HEK293 (cell line): ENCODE measurements around the gene LYST.

ENCODE experiments used
- GFI1B ChIP-seq: fragments of 450-650 bp; formaldehyde crosslinking; IDR thresholded peaks from 2 replicates; pipeline ENCODE4 v1.5.1; 2016; ENCODE audit warnings: missing biosample characterization, missing genetic modification characterization
- GLI4 ChIP-seq: fragments of 450-650 bp; formaldehyde crosslinking; IDR thresholded peaks from 2 replicates; pipeline ENCODE4 v1.5.1; 2016; ENCODE audit warnings: missing biosample characterization, missing genetic modification characterization
- GLIS2 ChIP-seq: fragments of 450-650 bp; formaldehyde crosslinking; IDR thresholded peaks from 2 replicates; pipeline ENCODE4 v1.5.1; 2016; ENCODE audit warnings: missing biosample characterization, missing genetic modification characterization
- SCRT1 ChIP-seq: fragments of 450-650 bp; formaldehyde crosslinking; IDR thresholded peaks from 2 replicates; pipeline ENCODE4 v1.5.1; 2016; ENCODE audit warnings: missing biosample characterization, missing genetic modification characterization, borderline replicate concordance
- ZFHX2 ChIP-seq: fragments of 450-650 bp; formaldehyde crosslinking; conservative IDR thresholded peaks from 2 replicates; pipeline ENCODE4 v1.5.1; 2016; ENCODE audit warnings: missing biosample characterization, missing genetic modification characterization
- ZNF114 ChIP-seq: fragments of 450-650 bp; formaldehyde crosslinking; IDR thresholded peaks from 2 replicates; pipeline ENCODE4 v1.5.0; 2017; ENCODE audit warnings: missing biosample characterization, missing genetic modification characterization
- ZNF138 ChIP-seq: fragments of 450-650 bp; formaldehyde crosslinking; IDR thresholded peaks from 2 replicates; pipeline ENCODE4 v1.5.1; 2016; ENCODE audit warnings: missing biosample characterization, missing genetic modification characterization, borderline replicate concordance
- ZNF239 ChIP-seq: fragments of 450-650 bp; formaldehyde crosslinking; IDR thresholded peaks from 2 replicates; pipeline ENCODE4 v1.5.1; 2016; ENCODE audit warnings: missing biosample characterization, missing genetic modification characterization
- ZNF266 ChIP-seq: fragments of 450-650 bp; formaldehyde crosslinking; IDR thresholded peaks from 2 replicates; pipeline ENCODE4 v1.5.1; 2016; ENCODE audit warnings: missing biosample characterization, missing genetic modification characterization, low read depth
- ZNF366 ChIP-seq: fragments of 450-650 bp; formaldehyde crosslinking; conservative IDR thresholded peaks from 2 replicates; pipeline ENCODE4 v1.5.1; 2016; ENCODE audit warnings: missing biosample characterization, missing genetic modification characterization
- ZNF37A ChIP-seq: fragments of 450-650 bp; IDR thresholded peaks from 2 replicates; pipeline ENCODE4 v1.5.1; 2018; ENCODE audit warnings: missing biosample characterization, missing genetic modification characterization
- ZNF423 ChIP-seq: fragments of 450-650 bp; formaldehyde crosslinking; IDR thresholded peaks from 2 replicates; pipeline ENCODE4 v1.5.1; 2016; ENCODE audit warnings: missing biosample characterization, missing genetic modification characterization
- ZNF426 ChIP-seq: fragments of 450-650 bp; formaldehyde crosslinking; IDR thresholded peaks from 2 replicates; pipeline ENCODE4 v1.5.1; 2017; ENCODE audit warnings: missing biosample characterization, missing genetic modification characterization, mild to moderate bottlenecking, inconsistent platforms, moderate library complexity
- ZNF48 ChIP-seq: fragments of 450-650 bp; formaldehyde crosslinking; IDR thresholded peaks from 2 replicates; pipeline ENCODE4 v1.5.1; 2016; ENCODE audit warnings: missing biosample characterization, missing genetic modification characterization
- ZNF658 ChIP-seq: fragments of 450-650 bp; formaldehyde crosslinking; IDR thresholded peaks from 2 replicates; pipeline ENCODE4; 2016; ENCODE audit warnings: missing biosample characterization, missing genetic modification characterization
- ZNF660 ChIP-seq: fragments of 450-650 bp; IDR thresholded peaks from 2 replicates; pipeline ENCODE4 v1.5.1; 2018; ENCODE audit warnings: missing biosample characterization, mild to moderate bottlenecking, missing genetic modification characterization
- ZNF776 ChIP-seq: fragments of 450-650 bp; formaldehyde crosslinking; IDR thresholded peaks from 2 replicates; pipeline ENCODE4 v1.5.0; 2017; ENCODE audit warnings: missing biosample characterization, missing genetic modification characterization, borderline replicate concordance
- ZNF777 ChIP-seq: fragments of 450-650 bp; formaldehyde crosslinking; IDR thresholded peaks from 2 replicates; pipeline ENCODE4 v1.5.1; 2017; ENCODE audit warnings: missing biosample characterization, missing genetic modification characterization, borderline replicate concordance
- ZSCAN23 ChIP-seq: fragments of 450-650 bp; formaldehyde crosslinking; IDR thresholded peaks from 2 replicates; pipeline ENCODE4 v1.5.1; 2016; ENCODE audit warnings: missing biosample characterization, missing genetic modification characterization
- ZSCAN30 ChIP-seq: fragments of 450-650 bp; IDR thresholded peaks from 2 replicates; pipeline ENCODE4 v1.5.1; 2018; ENCODE audit warnings: missing biosample characterization, mild to moderate bottlenecking, missing genetic modification characterization, moderate library complexity
- TF ChIP-seq, protein P1 (sequence below): fragments of 450-650 bp; formaldehyde crosslinking; conservative IDR thresholded peaks from 2 replicates; pipeline ENCODE4 v1.5.1; 2016; ENCODE audit warnings: low read depth, missing biosample characterization, missing genetic modification characterization
- TF ChIP-seq, protein P2 (sequence below): fragments of 450-650 bp; formaldehyde crosslinking; IDR thresholded peaks from 2 replicates; pipeline ENCODE4 v1.5.1; 2016; ENCODE audit warnings: missing biosample characterization, missing genetic modification characterization
- TF ChIP-seq, protein P3 (sequence below): fragments of 450-650 bp; IDR thresholded peaks from 2 replicates; pipeline ENCODE4 v1.5.1; 2018; ENCODE audit warnings: missing biosample characterization, mild to moderate bottlenecking, missing genetic modification characterization
- TF ChIP-seq, protein P4 (sequence below): fragments of 450-650 bp; formaldehyde crosslinking; IDR thresholded peaks from 2 replicates; pipeline ENCODE4 v1.5.1; 2017; ENCODE audit warnings: missing biosample characterization, missing genetic modification characterization
- TF ChIP-seq, protein P5 (sequence below): fragments of 450-650 bp; formaldehyde crosslinking; optimal IDR thresholded peaks from 2 replicates; pipeline ENCODE3; 2016; ENCODE audit warnings: missing biosample characterization, mild to moderate bottlenecking, missing genetic modification characterization
- TF ChIP-seq, protein P6 (sequence below): fragments of 450-650 bp; formaldehyde crosslinking; IDR thresholded peaks from 2 replicates; pipeline ENCODE4 v1.5.1; 2016; ENCODE audit warnings: missing biosample characterization, missing genetic modification characterization
- TF ChIP-seq, protein P7 (sequence below): fragments of 450-650 bp; formaldehyde crosslinking; IDR thresholded peaks from 2 replicates; pipeline ENCODE4 v1.5.1; 2016; ENCODE audit warnings: missing biosample characterization, missing genetic modification characterization

LYST gene

DNA sequence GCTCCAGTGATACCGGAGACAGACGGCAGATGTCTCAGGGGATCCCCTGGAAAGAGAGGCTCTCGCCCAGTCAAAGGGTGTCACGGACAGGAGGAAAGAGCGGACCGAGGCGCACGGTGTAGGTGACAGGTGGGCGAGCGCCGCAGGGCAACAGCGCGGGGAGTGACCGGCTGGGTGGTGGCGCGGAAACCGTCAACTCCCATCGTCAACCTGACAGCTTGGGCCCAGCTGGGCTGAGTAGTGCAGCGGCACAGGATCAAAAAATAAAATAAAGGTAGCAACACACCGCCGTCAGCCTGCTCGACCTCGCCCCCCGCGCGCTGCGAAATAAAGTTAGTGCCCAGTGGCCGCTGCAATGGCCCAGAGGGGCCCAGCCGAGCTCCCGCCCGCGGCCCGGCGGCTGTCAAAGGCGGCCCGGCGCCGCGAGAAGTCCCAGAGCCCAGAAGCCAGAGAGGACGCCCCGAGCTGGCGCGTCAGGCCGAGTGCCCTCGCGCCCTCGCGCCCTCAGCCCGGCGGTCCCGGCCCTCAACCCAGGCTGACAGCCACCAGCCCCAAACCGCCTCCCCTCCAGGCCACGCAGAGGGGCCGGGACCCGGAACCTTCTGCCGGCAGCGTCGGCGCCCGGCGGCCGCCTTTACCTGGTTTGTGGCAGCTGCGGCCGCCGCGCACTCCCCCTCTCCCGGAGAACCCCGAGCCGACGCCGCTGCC, at the start of gene LYST (continued):
- TF ChIP-seq SCRT1 (tag by site-specific recombination) (peak; percentile 76; the same call in 1 of the 2 replicates), GLIS2 (peak; percentile 86), GFI1B (no peak), ZSCAN23 (tag by site-specific recombination) (no peak), GLI4 (tag by site-specific recombination) (0 out of 2 replicates have a peak, but pooled peaks have one; percentile 61), ZNF423 (tag by site-specific recombination) (no peak; the same call in 1 of the 2 replicates), ZNF777 (tag by site-specific recombination) (no peak), ZFHX2 (tag by site-specific recombination) (peak; percentile 91), ZNF37A (tag by site-specific recombination) (no peak), ZNF776 (no peak), ZNF366 (tag by site-specific recombination) (no peak), ZNF658 (peak; percentile 27; the same call in 1 of the 2 replicates), ZNF138 (no peak), ZNF426 (no peak), ZNF114 (tag by site-specific recombination) (no peak), ZNF48 (no peak), ZNF660 (tag by site-specific recombination) (peak; percentile 92), ZNF266 (tag by site-specific recombination) (no peak; the same call in 1 of the 2 replicates), ZSCAN30 (peak; percentile 95), ZNF239 (tag by site-specific recombination) (no peak)
- TF ChIP-seq, protein P1, sequence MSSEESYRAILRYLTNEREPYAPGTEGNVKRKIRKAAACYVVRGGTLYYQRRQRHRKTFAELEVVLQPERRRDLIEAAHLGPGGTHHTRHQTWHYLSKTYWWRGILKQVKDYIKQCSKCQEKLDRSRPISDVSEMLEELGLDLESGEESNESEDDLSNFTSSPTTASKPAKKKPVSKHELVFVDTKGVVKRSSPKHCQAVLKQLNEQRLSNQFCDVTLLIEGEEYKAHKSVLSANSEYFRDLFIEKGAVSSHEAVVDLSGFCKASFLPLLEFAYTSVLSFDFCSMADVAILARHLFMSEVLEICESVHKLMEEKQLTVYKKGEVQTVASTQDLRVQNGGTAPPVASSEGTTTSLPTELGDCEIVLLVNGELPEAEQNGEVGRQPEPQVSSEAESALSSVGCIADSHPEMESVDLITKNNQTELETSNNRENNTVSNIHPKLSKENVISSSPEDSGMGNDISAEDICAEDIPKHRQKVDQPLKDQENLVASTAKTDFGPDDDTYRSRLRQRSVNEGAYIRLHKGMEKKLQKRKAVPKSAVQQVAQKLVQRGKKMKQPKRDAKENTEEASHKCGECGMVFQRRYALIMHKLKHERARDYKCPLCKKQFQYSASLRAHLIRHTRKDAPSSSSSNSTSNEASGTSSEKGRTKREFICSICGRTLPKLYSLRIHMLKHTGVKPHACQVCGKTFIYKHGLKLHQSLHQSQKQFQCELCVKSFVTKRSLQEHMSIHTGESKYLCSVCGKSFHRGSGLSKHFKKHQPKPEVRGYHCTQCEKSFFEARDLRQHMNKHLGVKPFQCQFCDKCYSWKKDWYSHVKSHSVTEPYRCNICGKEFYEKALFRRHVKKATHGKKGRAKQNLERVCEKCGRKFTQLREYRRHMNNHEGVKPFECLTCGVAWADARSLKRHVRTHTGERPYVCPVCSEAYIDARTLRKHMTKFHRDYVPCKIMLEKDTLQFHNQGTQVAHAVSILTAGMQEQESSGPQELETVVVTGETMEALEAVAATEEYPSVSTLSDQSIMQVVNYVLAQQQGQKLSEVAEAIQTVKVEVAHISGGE (tag by site-specific recombination): peak; percentile 41
- TF ChIP-seq, protein P2, sequence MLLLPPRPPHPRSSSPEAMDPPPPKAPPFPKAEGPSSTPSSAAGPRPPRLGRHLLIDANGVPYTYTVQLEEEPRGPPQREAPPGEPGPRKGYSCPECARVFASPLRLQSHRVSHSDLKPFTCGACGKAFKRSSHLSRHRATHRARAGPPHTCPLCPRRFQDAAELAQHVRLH (tag by site-specific recombination): no peak
- TF ChIP-seq, protein P3, sequence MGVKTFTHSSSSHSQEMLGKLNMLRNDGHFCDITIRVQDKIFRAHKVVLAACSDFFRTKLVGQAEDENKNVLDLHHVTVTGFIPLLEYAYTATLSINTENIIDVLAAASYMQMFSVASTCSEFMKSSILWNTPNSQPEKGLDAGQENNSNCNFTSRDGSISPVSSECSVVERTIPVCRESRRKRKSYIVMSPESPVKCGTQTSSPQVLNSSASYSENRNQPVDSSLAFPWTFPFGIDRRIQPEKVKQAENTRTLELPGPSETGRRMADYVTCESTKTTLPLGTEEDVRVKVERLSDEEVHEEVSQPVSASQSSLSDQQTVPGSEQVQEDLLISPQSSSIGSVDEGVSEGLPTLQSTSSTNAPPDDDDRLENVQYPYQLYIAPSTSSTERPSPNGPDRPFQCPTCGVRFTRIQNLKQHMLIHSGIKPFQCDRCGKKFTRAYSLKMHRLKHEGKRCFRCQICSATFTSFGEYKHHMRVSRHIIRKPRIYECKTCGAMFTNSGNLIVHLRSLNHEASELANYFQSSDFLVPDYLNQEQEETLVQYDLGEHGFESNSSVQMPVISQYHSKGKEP (tag by site-specific recombination): 0 out of 2 replicates have a peak, but pooled peaks have one; percentile 40
- TF ChIP-seq, protein P4, sequence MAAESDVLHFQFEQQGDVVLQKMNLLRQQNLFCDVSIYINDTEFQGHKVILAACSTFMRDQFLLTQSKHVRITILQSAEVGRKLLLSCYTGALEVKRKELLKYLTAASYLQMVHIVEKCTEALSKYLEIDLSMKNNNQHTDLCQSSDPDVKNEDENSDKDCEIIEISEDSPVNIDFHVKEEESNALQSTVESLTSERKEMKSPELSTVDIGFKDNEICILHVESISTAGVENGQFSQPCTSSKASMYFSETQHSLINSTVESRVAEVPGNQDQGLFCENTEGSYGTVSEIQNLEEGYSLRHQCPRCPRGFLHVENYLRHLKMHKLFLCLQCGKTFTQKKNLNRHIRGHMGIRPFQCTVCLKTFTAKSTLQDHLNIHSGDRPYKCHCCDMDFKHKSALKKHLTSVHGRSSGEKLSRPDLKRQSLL: no peak
- TF ChIP-seq, protein P5, sequence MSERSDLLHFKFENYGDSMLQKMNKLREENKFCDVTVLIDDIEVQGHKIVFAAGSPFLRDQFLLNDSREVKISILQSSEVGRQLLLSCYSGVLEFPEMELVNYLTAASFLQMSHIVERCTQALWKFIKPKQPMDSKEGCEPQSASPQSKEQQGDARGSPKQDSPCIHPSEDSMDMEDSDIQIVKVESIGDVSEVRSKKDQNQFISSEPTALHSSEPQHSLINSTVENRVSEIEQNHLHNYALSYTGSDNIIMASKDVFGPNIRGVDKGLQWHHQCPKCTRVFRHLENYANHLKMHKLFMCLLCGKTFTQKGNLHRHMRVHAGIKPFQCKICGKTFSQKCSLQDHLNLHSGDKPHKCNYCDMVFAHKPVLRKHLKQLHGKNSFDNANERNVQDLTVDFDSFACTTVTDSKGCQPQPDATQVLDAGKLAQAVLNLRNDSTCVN: peak; percentile 94
- TF ChIP-seq, protein P6, sequence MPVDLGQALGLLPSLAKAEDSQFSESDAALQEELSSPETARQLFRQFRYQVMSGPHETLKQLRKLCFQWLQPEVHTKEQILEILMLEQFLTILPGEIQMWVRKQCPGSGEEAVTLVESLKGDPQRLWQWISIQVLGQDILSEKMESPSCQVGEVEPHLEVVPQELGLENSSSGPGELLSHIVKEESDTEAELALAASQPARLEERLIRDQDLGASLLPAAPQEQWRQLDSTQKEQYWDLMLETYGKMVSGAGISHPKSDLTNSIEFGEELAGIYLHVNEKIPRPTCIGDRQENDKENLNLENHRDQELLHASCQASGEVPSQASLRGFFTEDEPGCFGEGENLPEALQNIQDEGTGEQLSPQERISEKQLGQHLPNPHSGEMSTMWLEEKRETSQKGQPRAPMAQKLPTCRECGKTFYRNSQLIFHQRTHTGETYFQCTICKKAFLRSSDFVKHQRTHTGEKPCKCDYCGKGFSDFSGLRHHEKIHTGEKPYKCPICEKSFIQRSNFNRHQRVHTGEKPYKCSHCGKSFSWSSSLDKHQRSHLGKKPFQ (tag by site-specific recombination): no peak
- TF ChIP-seq, protein P7, sequence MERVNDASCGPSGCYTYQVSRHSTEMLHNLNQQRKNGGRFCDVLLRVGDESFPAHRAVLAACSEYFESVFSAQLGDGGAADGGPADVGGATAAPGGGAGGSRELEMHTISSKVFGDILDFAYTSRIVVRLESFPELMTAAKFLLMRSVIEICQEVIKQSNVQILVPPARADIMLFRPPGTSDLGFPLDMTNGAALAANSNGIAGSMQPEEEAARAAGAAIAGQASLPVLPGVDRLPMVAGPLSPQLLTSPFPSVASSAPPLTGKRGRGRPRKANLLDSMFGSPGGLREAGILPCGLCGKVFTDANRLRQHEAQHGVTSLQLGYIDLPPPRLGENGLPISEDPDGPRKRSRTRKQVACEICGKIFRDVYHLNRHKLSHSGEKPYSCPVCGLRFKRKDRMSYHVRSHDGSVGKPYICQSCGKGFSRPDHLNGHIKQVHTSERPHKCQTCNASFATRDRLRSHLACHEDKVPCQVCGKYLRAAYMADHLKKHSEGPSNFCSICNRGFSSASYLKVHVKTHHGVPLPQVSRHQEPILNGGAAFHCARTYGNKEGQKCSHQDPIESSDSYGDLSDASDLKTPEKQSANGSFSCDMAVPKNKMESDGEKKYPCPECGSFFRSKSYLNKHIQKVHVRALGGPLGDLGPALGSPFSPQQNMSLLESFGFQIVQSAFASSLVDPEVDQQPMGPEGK (tag by site-specific recombination): peak; percentile 28; the same call in 1 of the 2 replicates
